Panc1 (cell line): ENCODE data around the gene ITPR2. TPM values are rescaled to one million over a fixed set of nuclear protein-coding genes. Genes with fewer than 3 reads are reported as not detected.

ENCODE experiments used
- ATAC-seq: fragments of 200-7000 bp; cut with Tn5 transposase; 2 replicates; pipeline ENCODE4 v1.9.1; 2020; ENCODE audit warnings: mild to moderate bottlenecking, moderate library complexity
- BruUV-seq: library from RNA; stranded (reverse); fragments of 400-500 nt; replicated peaks from 2 replicates; lab custom pipeline; 2021; lab: Mats Ljungman, UMichigan
- CTCF ChIA-PET: fragments of 300-600 bp; sonication (Branson Sonifier 250); formaldehyde crosslinking; loops from one replicate; lab custom pipeline; 2022; ENCODE audit warnings: antibody characterized with exemption; lab: Charles Lee
- POLR2A ChIA-PET: fragments of 300-600 bp; sonication (Branson Sonifier 250); formaldehyde crosslinking; loops from one replicate; lab custom pipeline; 2022; ENCODE audit warnings: antibody characterized with exemption; lab: Charles Lee
- DNase-seq: peaks from one replicate; pipeline ENCODE4 v3.0.0-alpha.2; 2010; ENCODE audit warnings: low read depth, low spot score
- H3K27ac ChIP-seq: 2 replicates; pipeline ENCODE4 v1.5.1; 2011; ENCODE audit warnings: mild to moderate bottlenecking, low read length, inconsistent platforms
- H3K27me3 ChIP-seq: fragments of 200-500 bp; sonication (Bioruptor generic); 2 replicates; pipeline ENCODE4 v1.6.0; 2014; ENCODE audit warnings: low read length, inconsistent platforms; ENCODE audit not compliant: control insufficient read depth, insufficient read depth
- H3K36me3 ChIP-seq: fragments of 200-500 bp; sonication (Bioruptor generic); 2 replicates; pipeline ENCODE4 v1.5.1; 2014; ENCODE audit warnings: inconsistent platforms, mild to moderate bottlenecking, low read length, moderate library complexity; ENCODE audit not compliant: control insufficient read depth, insufficient read depth
- H3K4me1 ChIP-seq: 2 replicates; pipeline ENCODE4 v1.5.1; 2011; ENCODE audit warnings: inconsistent platforms, mild to moderate bottlenecking, low read length, moderate library complexity; ENCODE audit not compliant: control insufficient read depth, insufficient read depth
- H3K4me3 ChIP-seq, 2 experiments: 2 replicates each; pipeline ENCODE4 v1.5.1; 2011 to 2012; ENCODE audit warnings: low read depth in 2 of 2, low read length in 2 of 2, mild to moderate bottlenecking in 2 of 2, inconsistent platforms in 1 of 2, moderate library complexity in 1 of 2
- H3K9me3 ChIP-seq: fragments of 200-500 bp; sonication (Bioruptor generic); 2 replicates; pipeline ENCODE4 v1.5.1; 2014; ENCODE audit warnings: low read depth, mild to moderate bottlenecking, inconsistent platforms, low read length, moderate library complexity; ENCODE audit not compliant: control insufficient read depth, insufficient read depth
- POLR2AphosphoS5 ChIP-seq: IDR thresholded peaks from 2 replicates; pipeline ENCODE4 v1.6.1; 2012; ENCODE audit warnings: mild to moderate bottlenecking, low read depth, low read length, moderate library complexity
- SIN3A ChIP-seq: IDR thresholded peaks from 2 replicates; pipeline ENCODE4 v1.6.1; 2012; ENCODE audit warnings: low read depth, mild to moderate bottlenecking, low read length, moderate library complexity, borderline replicate concordance; ENCODE audit not compliant: insufficient read depth
- TCF7L2 ChIP-seq: IDR thresholded peaks from 2 replicates; pipeline ENCODE4 v1.6.1; 2011; ENCODE audit warnings: mild to moderate bottlenecking, low read depth, low read length, inconsistent platforms
- in situ Hi-C: cut with HindIII; loops from 2 replicates; pipeline ENCODE4 v1.10.0; 2016; ENCODE audit warnings: low sequenced_read_pairs, low pct_unique_long_range_greater_than_20kb
- intact Hi-C: fragments of 100-400 bp; cut with micrococcal nuclease; formaldehyde crosslinking; loops from one replicate; pipeline ENCODE4 v1.10.0; 2022; ENCODE audit not compliant: unreplicated experiment
- total RNA-seq: library from RNA; stranded (reverse); gene quantifications from one replicate; pipeline ENCODE4 v1.2.1, GENCODE V29; 2021; ENCODE audit not compliant: unreplicated experiment
- TF ChIP-seq, protein P1 (sequence below), 2 experiments: IDR thresholded peaks; 2 replicates each; pipeline ENCODE4 v1.6.1; 2011 to 2012; ENCODE audit warnings: low read depth in 2 of 2, control low read depth in 1 of 2, low read length in 1 of 2, mild to moderate bottlenecking in 1 of 2, moderate library complexity in 1 of 2; ENCODE audit not compliant: insufficient read depth in 1 of 2
- TF ChIP-seq, protein P2 (sequence below): fragments of 450-650 bp; IDR thresholded peaks from 2 replicates; pipeline ENCODE4 v1.5.1; 2017; ENCODE audit warnings: mild to moderate bottlenecking

Gene ITPR2
- total RNA-seq, 1 experiment from 2014 or later = 41.8 TPM

DNA sequence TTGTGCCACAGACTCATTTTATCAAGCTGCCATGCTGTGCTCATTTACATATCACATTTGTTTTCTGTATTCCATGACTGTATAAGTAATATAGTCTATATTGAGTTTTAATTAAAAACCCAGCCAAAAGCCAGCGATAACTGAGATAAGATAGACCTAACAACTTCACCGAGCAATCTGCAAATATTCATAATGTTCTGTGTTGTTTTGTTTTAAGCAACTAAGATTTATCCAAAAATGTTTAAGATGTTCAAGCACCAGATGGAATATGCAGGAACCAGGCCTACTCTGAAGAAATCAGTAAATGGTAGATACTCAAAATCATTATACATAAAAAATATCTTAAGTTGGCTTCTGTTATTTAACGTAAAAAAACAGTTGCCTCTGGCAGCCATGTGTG is 295.3 kb downstream of the ITPR2 start:
- Histone ChIP-seq H3K27me3 (no peaks in the 10 kb centered on the region), H3K4me3 (no peak overlapping the region), H3K9me3 (no peaks in the 10 kb centered on the region), H3K36me3 (no peaks in the 10 kb centered on the region), H3K4me1 (no peaks in the 10 kb centered on the region), H3K27ac (no peak overlapping the region)
- no peak for TF ChIP-seq SIN3A
- TF ChIP-seq, protein P1, sequence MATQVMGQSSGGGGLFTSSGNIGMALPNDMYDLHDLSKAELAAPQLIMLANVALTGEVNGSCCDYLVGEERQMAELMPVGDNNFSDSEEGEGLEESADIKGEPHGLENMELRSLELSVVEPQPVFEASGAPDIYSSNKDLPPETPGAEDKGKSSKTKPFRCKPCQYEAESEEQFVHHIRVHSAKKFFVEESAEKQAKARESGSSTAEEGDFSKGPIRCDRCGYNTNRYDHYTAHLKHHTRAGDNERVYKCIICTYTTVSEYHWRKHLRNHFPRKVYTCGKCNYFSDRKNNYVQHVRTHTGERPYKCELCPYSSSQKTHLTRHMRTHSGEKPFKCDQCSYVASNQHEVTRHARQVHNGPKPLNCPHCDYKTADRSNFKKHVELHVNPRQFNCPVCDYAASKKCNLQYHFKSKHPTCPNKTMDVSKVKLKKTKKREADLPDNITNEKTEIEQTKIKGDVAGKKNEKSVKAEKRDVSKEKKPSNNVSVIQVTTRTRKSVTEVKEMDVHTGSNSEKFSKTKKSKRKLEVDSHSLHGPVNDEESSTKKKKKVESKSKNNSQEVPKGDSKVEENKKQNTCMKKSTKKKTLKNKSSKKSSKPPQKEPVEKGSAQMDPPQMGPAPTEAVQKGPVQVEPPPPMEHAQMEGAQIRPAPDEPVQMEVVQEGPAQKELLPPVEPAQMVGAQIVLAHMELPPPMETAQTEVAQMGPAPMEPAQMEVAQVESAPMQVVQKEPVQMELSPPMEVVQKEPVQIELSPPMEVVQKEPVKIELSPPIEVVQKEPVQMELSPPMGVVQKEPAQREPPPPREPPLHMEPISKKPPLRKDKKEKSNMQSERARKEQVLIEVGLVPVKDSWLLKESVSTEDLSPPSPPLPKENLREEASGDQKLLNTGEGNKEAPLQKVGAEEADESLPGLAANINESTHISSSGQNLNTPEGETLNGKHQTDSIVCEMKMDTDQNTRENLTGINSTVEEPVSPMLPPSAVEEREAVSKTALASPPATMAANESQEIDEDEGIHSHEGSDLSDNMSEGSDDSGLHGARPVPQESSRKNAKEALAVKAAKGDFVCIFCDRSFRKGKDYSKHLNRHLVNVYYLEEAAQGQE (IDR thresholded peaks at IDR 0.05; ENCODE audit: insufficient read depth in 1 of 2, low read depth in 2 of 2, low read length in 1 of 2) = no peak
- TF ChIP-seq, protein P2, sequence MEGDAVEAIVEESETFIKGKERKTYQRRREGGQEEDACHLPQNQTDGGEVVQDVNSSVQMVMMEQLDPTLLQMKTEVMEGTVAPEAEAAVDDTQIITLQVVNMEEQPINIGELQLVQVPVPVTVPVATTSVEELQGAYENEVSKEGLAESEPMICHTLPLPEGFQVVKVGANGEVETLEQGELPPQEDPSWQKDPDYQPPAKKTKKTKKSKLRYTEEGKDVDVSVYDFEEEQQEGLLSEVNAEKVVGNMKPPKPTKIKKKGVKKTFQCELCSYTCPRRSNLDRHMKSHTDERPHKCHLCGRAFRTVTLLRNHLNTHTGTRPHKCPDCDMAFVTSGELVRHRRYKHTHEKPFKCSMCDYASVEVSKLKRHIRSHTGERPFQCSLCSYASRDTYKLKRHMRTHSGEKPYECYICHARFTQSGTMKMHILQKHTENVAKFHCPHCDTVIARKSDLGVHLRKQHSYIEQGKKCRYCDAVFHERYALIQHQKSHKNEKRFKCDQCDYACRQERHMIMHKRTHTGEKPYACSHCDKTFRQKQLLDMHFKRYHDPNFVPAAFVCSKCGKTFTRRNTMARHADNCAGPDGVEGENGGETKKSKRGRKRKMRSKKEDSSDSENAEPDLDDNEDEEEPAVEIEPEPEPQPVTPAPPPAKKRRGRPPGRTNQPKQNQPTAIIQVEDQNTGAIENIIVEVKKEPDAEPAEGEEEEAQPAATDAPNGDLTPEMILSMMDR = no peak
- TF ChIP-seq POLR2AphosphoS5 = no peak
- no peak for TF ChIP-seq TCF7L2
- DNase-seq (no peak), ATAC-seq (no peak)
- POLR2A ChIA-PET = no interaction called here
- in situ Hi-C loops (no loop called here), intact Hi-C loops (no loop called here)
- BruUV-seq = no TSS peak
- CTCF ChIA-PET = no interaction called here

DNA sequence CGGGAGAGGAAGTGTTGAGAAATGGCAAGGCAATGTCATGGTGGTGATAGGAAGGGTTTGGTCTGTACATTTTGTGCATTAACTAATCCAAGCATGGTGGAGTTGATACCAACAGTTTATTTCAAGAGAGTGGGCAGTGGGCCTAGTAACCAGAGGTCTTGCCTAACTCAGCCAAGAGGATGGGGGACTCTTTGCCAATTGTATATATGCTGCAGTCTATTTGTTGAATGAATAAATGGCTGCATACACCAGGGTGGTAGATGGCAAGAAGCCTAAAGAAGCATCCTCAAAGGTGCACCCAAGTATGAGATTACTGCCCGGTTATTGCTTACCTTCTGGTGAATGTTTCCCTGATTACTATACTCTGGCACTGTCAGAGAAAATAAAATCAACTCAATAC is 295.9 kb downstream of the ITPR2 start:
- no TSS peak for BruUV-seq
- Histone ChIP-seq H3K36me3 (no peaks in the 10 kb centered on the region), H3K9me3 (no peaks in the 10 kb centered on the region), H3K27me3 (no peaks in the 10 kb centered on the region), H3K4me3 (no peak overlapping the region), H3K27ac (no peak overlapping the region), H3K4me1 (no peaks in the 10 kb centered on the region)
- ChIA-PET POLR2A (no interaction called here), CTCF (no interaction called here)
- TF ChIP-seq TCF7L2 (no peak), SIN3A (no peak), POLR2AphosphoS5 (no peak)
- TF ChIP-seq, protein P2 = no peak
- TF ChIP-seq, protein P1 (IDR thresholded peaks at IDR 0.05; ENCODE audit: insufficient read depth in 1 of 2, low read depth in 2 of 2, low read length in 1 of 2) = no peak
- intact Hi-C loops = no loop called here
- in situ Hi-C loops = no loop called here
- DNase-seq = no peak
- ATAC-seq = no peak
